ENCODE results near the gene TGIF2. TPM values are rescaled to one million over a fixed set of nuclear protein-coding genes. Genes with fewer than 3 reads are reported as not detected.

The TGIF2 gene
- total and polyA plus RNA-seq, 2 of the 13 experiments (the other 11 are each of a cell fraction or from before 2014, with no cell fraction given) = 41.3 to 53.9 TPM

DNA sequence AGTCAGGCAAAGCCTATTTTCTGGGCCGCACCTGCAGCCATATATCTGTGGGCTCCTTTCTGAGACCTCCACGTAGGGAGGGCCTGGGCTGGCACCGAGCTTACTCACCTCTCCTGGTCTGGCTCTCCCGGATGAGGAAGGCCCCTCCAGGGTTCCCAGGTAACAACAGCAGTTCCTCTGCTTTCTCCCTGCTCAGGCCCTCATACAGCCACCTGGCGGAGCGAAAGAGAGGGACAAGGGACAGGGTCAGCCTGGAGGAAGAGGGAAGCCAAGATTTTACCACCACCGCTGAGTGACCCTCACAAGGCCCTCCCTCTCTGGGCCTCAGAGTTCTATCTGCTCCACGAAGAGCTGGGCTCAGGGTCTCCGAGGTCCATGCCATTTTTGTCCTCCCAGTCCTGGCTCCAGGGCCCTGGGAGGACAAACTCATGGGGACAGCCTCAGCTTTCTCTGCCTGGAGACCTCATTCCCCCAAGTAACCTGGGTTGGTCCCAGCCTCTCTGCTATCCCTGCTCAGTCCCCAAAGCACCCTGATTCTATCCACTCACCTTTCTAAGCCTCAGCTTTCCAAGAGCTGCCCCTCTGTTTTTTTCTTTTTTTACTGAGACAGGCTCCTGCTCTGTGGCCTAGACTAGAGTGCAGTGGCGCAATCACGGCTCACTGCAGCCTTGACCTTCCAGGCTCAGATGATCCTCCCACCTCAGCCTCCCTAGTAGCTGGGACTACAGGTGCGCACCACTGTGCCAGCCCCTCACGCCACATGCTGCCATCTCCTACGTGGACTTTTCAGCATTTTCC, 59.3 kb downstream of the TGIF2 start (continued):
- TF ChIP-seq, protein P1, sequence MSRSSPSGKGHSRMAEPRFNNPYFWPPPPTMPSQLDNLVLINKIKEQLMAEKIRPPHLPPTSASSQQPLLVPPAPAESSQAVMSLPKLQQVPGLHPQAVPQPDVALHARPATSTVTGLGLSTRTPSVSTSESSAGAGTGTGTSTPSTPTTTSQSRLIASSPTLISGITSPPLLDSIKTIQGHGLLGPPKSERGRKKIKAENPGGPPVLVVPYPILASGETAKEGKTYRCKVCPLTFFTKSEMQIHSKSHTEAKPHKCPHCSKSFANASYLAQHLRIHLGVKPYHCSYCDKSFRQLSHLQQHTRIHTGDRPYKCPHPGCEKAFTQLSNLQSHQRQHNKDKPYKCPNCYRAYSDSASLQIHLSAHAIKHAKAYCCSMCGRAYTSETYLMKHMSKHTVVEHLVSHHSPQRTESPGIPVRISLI (CRISPR knock-in tag; IDR thresholded peaks at IDR 0.05; ENCODE audit: borderline replicate concordance) = peak; percentile 85; the same call in 1 of the 2 replicates
- TF ChIP-seq ZNF547 (CRISPR knock-in tag; IDR thresholded peaks at IDR 0.05) (peak; percentile 82), ZNF263 (CRISPR knock-in tag; IDR thresholded peaks at IDR 0.05) (peak; percentile 88), ZNF367 (CRISPR knock-in tag; IDR thresholded peaks at IDR 0.05; ENCODE audit: borderline replicate concordance) (no peak), ZNF33A (CRISPR knock-in tag; IDR thresholded peaks at IDR 0.05; ENCODE audit: borderline replicate concordance) (no peak), ZNF713 (CRISPR knock-in tag; IDR thresholded peaks at IDR 0.05) (no peak), ZFP41 (CRISPR knock-in tag; IDR thresholded peaks at IDR 0.05; ENCODE audit: borderline replicate concordance) (peak; percentile 7), ZNF75D (CRISPR knock-in tag; IDR thresholded peaks at IDR 0.05; ENCODE audit: borderline replicate concordance) (no peak), HNRNPH1 (optimal IDR thresholded peaks at IDR 0.05; ENCODE audit: low read depth, low read length) (no peak), HMG20B (CRISPR knock-in tag; conservative IDR thresholded peaks at IDR 0.05) (peak; percentile 63; the same call in 1 of the 2 replicates), HDAC2 (CRISPR knock-in tag; IDR thresholded peaks at IDR 0.05) (peak; percentile 89; the same call in 1 of the 2 replicates)
- TF ChIP-seq, protein P2, sequence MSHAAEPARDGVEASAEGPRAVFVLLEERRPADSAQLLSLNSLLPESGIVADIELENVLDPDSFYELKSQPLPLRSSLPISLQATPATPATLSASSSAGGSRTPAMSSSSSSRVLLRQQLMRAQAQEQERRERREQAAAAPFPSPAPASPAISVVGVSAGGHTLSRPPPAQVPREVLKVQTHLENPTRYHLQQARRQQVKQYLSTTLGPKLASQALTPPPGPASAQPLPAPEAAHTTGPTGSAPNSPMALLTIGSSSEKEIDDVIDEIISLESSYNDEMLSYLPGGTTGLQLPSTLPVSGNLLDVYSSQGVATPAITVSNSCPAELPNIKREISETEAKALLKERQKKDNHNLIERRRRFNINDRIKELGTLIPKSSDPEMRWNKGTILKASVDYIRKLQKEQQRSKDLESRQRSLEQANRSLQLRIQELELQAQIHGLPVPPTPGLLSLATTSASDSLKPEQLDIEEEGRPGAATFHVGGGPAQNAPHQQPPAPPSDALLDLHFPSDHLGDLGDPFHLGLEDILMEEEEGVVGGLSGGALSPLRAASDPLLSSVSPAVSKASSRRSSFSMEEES (CRISPR knock-in tag; IDR thresholded peaks at IDR 0.05) = peak; percentile 50; the same call in 1 of the 2 replicates
- TF ChIP-seq, protein P3, sequence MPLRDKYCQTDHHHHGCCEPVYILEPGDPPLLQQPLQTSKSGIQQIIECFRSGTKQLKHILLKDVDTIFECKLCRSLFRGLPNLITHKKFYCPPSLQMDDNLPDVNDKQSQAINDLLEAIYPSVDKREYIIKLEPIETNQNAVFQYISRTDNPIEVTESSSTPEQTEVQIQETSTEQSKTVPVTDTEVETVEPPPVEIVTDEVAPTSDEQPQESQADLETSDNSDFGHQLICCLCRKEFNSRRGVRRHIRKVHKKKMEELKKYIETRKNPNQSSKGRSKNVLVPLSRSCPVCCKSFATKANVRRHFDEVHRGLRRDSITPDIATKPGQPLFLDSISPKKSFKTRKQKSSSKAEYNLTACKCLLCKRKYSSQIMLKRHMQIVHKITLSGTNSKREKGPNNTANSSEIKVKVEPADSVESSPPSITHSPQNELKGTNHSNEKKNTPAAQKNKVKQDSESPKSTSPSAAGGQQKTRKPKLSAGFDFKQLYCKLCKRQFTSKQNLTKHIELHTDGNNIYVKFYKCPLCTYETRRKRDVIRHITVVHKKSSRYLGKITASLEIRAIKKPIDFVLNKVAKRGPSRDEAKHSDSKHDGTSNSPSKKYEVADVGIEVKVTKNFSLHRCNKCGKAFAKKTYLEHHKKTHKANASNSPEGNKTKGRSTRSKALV (CRISPR knock-in tag; IDR thresholded peaks at IDR 0.05) = no peak
- TF ChIP-seq, protein P4, sequence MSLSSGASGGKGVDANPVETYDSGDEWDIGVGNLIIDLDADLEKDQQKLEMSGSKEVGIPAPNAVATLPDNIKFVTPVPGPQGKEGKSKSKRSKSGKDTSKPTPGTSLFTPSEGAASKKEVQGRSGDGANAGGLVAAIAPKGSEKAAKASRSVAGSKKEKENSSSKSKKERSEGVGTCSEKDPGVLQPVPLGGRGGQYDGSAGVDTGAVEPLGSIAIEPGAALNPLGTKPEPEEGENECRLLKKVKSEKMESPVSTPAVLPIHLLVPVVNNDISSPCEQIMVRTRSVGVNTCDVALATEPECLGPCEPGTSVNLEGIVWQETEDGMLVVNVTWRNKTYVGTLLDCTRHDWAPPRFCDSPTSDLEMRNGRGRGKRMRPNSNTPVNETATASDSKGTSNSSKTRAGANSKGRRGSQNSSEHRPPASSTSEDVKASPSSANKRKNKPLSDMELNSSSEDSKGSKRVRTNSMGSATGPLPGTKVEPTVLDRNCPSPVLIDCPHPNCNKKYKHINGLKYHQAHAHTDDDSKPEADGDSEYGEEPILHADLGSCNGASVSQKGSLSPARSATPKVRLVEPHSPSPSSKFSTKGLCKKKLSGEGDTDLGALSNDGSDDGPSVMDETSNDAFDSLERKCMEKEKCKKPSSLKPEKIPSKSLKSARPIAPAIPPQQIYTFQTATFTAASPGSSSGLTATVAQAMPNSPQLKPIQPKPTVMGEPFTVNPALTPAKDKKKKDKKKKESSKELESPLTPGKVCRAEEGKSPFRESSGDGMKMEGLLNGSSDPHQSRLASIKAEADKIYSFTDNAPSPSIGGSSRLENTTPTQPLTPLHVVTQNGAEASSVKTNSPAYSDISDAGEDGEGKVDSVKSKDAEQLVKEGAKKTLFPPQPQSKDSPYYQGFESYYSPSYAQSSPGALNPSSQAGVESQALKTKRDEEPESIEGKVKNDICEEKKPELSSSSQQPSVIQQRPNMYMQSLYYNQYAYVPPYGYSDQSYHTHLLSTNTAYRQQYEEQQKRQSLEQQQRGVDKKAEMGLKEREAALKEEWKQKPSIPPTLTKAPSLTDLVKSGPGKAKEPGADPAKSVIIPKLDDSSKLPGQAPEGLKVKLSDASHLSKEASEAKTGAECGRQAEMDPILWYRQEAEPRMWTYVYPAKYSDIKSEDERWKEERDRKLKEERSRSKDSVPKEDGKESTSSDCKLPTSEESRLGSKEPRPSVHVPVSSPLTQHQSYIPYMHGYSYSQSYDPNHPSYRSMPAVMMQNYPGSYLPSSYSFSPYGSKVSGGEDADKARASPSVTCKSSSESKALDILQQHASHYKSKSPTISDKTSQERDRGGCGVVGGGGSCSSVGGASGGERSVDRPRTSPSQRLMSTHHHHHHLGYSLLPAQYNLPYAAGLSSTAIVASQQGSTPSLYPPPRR (CRISPR knock-in tag; IDR thresholded peaks at IDR 0.05; ENCODE audit: borderline replicate concordance) = peak; percentile 42; the same call in 1 of the 2 replicates
